ENCODE measurements around the gene DIP2A.
A peak's percentile ranks its signal among the peaks of the same experiment; 100 is the strongest.
"Not testable (repeated sequence)": the region's sequence is repeated elsewhere in the genome, so short reads cannot be mapped to it uniquely, and the experiment has no call there.

Gene DIP2A

GRCh38 chr21:46560568-46561444 lies 102.1 kb downstream of the DIP2A start:
- intact Hi-C loops (cut with DNase I), result no loop called here
- peak in 1 of 42 donors; percentile 0 for DNase-seq

GRCh38 chr21:46561445-46562090 lies 102.9 kb downstream of the DIP2A start:
- intact Hi-C loops (cut with DNase I), result no loop called here
- DNase-seq, result no peak

GRCh38 chr21:46562472-46562871 lies 103.8 kb downstream of the DIP2A start:
- no peak for DNase-seq
- intact Hi-C loops (cut with DNase I), result no loop called here

GRCh38 chr21:46562964-46563607 lies 104.4 kb downstream of the DIP2A start:
- no peak for DNase-seq
- intact Hi-C loops (cut with DNase I), result no loop called here

GRCh38 chr21:46564391-46564790 lies 105.7 kb downstream of the DIP2A start:
- intact Hi-C loops (cut with DNase I), result no loop called here
- DNase-seq, result peak in 2 of 42 donors; percentile 17 to 29

DNA sequence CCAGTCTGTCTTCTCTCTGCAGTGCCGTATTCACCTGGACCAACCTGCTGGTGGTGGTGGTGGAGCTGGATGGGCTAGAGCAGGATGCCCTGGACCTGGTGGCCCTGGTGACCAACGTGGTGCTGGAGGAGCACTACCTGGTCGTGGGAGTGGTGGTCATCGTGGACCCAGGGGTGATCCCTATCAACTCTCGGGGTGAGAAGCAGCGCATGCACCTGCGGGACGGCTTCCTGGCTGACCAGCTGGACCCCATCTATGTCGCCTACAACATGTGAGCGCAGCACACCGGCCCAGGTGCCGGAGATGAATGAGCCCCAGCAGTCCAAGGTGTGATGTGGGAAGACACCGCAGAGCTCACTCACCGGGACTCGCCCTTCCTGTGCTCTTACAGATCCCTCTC lies 108.7 kb downstream of the DIP2A start:
- intact Hi-C loops (cut with DNase I), result no loop called here

GRCh38 chr21:46568562-46568961 lies 109.9 kb downstream of the DIP2A start:
- intact Hi-C loops (cut with DNase I), result no loop called here
- DNase-seq, result no peak

More for the DNA sequence above, 108.7 kb downstream of the DIP2A start:
- no peak for DNase-seq

GRCh38 chr21:46569081-46569480 lies 110.4 kb downstream of the DIP2A start:
- intact Hi-C loops (cut with DNase I), result no loop called here
- DNase-seq, result no peak

DNA sequence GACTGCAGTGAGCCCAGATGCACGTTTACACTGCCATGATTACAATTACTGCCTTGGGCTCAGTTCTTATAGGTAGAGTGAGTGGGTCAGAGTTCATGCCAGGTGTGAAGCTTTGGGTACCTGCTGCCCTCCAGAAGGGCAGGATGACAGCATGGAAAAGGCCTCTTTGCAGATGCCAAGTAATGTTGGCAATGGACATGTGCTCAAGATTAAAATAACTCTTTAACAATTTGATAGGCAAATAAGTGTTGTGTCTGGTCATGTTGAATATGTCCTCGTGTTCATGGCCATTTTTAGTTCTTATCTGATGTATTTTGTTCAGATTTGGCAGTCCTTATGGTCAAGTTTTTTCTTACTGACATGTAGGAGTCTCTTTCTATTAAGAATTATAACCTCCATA lies 111.4 kb downstream of the DIP2A start:
- intact Hi-C loops (cut with DNase I), result no loop called here
- DNase-seq, result no peak

- intact Hi-C loops (cut with DNase I), result no loop called here
These were observed 111.9 kb downstream of the DIP2A start for GRCh38 chr21:46570631-46571030.

DNA sequence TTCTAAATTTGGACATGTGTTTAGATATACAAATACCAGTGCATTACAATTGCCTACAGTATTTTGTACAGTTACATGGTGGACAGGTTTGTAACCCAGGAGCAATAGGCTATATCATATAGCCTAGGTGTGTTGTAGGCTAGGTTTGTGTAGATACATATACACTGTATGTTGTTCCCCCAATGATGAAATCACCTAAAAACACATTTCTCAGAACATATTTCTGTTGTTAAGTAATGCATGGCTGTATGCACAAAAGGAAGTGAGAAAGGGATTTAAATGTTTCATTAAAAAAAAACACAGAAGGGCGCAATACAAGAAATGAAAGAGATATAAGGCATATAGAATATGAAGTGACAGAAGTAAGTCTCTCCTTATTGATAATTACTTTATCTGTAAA lies 114.2 kb downstream of the DIP2A start:
- intact Hi-C loops (cut with DNase I), result no loop called here
- no peak for DNase-seq

More at GRCh38 chr21:46570631-46571030, 111.9 kb downstream of the DIP2A start:
- no peak for DNase-seq

DNA sequence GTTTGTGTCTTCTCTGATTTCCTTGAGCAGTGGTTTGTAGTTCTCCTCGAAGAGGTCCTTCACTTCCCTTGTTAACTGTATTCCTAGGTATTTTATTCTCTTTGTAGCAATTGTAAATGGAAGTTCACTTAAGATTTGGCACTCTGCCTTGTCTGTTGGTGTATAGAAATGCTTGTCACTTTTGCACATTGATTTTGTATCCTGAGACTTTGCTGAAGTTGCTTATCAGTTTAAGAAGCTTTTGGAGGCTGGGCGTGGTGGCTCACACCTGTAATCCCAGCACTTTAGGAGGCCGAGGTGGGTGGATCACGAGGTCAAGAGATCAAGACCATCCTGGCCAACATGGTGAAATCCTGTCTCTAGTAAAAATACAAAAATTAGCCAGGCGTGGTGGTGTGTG lies 119.1 kb downstream of the DIP2A start:
- DNase-seq; intact Hi-C loops (cut with DNase I): not testable (repeated sequence)

DNA sequence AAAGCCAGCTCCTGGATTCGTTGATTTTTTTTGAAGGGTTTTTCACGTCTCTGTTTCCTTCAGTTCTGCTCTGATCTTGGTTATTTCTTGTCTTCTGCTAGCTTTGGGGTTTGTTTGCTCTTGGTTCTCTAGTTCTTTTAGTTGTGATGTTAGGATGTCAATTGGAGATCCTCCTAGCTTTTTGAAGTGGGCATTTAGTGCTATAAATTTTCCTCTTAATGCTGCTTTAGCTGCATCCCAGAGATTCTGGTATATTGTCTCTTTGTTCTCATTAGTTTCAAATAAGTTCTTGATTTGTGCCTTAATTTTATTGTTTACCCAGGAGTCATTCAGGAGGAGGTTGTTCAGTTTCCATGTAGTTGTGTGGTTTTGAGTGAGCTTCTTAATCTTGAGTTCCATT lies 120.7 kb downstream of the DIP2A start:
- not testable (repeated sequence) for DNase-seq

GRCh38 chr21:46581780-46582307 lies 123.2 kb downstream of the DIP2A start:
- intact Hi-C loops (cut with DNase I), result no loop called here
- DNase-seq, result no peak

More for the DNA sequence above, 120.7 kb downstream of the DIP2A start:
- intact Hi-C loops (cut with DNase I), result not testable (repeated sequence)

GRCh38 chr21:46585191-46585953 lies 126.7 kb downstream of the DIP2A start:
- no peak for DNase-seq
- intact Hi-C loops (cut with DNase I), result no loop called here

- DNase-seq, result no peak
- intact Hi-C loops (cut with DNase I), result no loop called here
These were observed 135.6 kb downstream of the DIP2A start for GRCh38 chr21:46594276-46594675.

DNA sequence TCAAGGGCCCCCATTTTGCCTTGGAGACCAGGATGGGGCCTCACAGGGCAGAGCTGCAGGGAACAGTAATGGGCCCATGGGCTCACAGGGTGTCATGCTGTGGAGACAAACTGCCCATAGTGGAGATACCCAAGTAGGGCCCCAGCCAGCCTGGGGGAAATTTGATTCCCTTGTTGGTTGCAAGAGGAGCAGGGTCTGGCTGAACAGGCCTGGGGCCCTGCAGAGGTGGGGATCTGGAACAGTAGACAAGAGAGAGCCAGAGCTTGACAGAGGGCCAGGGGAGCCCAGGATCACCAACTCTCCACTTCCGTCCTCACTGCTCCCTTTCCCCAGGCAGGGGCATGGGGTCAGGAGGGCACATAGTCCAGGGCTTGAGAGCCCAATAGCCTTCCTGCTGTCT lies 137.5 kb downstream of the DIP2A start:
- DNase-seq, result no peak
- intact Hi-C loops (cut with DNase I), result no loop called here

- DNase-seq, result no peak
- intact Hi-C loops (cut with DNase I), result no loop called here
These were observed 138.3 kb downstream of the DIP2A start for GRCh38 chr21:46597031-46597430.

DNA sequence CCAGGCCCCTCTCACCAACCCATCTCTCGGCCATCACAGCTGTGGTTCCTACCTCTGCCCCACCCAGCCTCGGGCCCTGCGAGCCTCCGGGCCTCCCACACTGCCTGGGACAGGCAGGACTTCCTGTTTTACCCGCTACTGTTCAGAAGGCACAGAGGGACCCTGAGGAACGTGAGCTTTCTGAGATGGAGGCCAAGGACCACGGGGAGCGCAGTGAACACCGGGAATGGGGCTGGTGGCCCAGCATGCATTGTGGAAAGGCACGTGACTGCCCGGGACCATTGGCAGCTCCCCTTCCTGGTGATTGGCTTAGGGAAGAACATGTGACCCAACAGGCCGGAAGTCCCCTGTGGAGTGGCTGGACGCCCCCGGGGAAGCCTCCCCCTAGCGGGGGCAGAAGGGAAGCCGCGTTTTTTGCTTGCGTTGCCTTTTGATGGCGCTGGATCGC lies 139.2 kb downstream of the DIP2A start:
- intact Hi-C loops (cut with DNase I), result no loop called here
- peak in 1 of 42 donors; percentile 17 for DNase-seq
